HG03439 (cell line): ENCODE results near the gene DGKD.
A peak's percentile ranks its signal among the peaks of the same experiment; 100 is the strongest.
"Not testable (repeated sequence)": the region's sequence is repeated elsewhere in the genome, so short reads cannot be mapped to it uniquely, and the experiment has no call there.

Source experiments
- ATAC-seq: cut with Tn5 transposase; IDR thresholded peaks from one replicate; pipeline ENCODE4 v1.9.1; 2021; ENCODE audit warnings: mild to moderate bottlenecking, moderate library complexity; ENCODE audit not compliant: unreplicated experiment

Gene DGKD

DNA sequence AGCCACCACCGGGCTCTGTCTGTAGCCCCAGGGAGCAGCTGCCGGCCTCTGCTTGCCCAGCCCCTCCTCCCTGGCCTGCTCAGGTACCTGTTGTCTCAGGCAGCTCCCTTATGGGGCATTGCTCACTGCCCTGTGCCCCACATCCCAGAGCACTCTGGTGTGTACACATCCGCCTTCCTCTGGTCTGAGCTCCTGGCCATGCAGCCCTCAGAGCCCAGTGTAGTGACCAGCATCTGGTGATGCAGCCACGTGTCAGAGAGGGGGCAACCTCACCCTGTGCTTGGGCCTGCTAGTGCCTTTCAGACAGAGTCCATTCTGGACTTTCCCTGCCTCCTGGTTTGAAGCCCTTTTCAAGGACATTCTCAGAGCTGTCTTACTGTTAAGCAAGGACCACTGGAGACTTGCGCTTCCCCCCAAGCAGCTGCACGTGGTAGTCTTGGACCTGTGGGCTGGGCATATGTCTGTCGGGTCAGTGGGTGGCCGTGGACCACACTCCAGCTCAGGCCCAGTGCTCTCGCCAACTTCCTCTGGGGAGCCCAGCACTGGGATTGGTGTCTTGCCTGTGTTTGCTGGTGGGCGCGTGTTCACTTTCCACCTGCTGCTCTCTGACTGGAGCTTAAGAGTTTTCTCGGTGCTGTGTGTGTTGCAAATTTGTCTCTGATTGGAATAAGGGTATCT lies 30.7 kb downstream of the DGKD start:
- ATAC-seq = no peak

DNA sequence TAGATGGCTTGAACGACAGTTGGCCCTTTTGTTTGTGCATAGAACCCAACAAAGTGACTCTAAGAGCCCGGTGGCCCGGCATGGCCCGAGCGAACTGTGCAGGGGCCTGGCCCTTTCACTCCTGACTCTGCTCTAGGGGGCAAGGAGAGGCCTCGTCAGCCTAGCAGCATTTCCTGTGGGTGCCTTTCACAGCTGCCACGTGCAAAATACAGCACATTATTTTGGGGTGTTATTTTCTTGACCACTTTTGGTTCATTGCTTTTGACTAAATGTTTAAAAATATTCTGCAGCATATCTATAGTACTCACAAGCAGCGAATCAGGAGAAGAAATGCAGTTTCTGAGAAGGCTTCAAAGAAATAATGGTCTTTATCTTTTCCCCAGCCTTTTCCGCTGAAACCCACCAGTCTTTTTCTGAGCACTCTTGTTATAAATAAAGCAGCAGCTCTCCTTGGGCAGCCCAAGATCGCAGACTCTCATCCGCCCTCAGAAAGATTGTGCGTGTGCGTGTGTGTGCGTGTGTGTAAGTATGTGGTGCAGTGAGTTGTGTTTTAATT lies 31.3 kb downstream of the DGKD start:
- peak; percentile 52 for ATAC-seq

DNA sequence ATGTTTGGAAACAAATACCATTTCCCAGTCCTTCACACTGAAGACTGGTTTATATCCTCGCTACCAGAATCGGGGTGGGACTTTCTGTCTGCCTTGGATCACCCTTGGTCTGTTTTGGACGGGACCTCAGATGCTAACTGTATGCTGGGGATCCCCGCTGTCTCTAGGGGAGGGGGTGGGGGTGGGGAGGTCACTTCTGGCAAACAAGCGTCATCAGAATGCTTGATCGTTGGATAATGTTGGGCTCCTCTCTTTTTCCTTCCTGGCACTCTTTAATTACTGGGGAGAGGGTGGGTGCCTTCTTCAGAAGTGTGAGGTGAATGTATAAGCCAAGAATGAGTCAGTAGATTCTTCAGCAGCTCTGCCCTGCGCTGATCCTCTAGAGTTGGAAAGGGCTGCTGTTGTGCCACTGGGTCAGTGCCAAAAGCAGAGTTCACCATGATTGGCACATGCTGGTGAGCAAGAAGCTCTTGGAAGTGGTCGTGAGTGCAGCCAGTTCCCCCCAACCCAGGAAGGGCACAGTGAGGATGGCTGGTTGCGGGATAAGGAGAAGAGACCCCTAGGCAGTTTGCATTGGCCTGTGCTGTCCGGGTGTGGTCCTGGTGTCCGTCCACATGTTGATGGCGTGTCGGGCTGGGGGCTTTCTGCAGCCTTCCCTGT lies 32.2 kb downstream of the DGKD start:
- no peak for ATAC-seq

DNA sequence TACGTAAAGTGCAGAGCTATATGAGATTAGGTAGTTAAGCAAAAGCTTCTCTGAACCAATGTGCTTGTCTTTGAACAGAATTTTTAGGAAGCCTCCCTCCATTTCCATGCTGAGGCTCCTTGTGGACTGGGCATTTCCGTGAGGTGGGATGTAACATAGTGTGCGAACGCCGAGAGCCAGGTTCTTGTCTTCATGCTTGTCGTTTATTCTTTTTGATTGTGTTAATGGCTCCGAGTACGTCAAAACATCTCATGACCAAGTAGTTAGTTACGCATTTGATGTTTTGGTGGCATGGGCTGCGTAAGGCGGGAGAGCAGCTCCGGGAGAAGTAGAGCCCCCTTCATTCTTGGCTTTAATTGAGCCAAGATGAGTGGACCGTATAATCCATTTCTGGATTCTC lies 32.9 kb downstream of the DGKD start:
- no peak for ATAC-seq

DNA sequence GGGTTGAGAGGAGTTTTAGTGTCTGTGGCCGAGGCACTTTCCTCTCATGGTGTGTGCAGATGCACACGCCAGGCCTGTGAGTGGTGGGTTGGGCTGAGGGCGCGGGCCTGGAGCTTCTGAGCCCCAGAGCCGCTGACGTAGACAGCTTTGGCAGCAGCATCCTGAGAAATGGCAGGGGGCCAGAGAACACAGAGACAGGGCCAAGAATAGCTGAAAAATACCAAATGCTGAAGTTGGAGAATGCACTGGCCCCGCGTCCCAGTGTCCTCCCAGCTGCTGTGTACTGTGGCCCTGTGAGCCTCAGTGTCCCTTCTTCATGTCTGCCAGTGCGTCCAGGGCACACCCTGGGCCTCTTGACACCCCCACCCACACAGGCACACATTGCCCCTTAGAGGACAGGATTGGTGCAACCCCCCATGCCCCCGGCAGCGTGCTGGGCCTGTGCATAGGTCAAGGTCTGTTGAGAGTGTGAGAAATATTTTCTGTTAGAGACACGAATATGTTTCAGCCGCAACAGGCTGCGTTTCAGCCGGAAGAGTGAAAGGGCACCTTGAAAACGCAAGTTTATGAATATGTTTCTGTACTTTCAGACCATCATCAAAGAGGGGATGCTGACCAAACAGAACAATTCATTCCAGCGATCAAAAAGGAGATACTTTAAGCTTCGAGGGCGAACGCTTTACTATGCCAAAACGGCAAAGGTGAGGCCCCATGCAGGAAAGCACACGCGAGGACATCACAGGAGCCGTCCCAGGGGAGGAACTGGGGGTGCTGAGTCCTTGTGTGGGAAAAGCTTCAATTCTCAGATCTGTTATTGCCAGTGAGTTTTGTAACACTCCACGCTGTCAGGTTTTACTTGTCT lies 33.6 kb downstream of the DGKD start:
- ATAC-seq = no peak

DNA sequence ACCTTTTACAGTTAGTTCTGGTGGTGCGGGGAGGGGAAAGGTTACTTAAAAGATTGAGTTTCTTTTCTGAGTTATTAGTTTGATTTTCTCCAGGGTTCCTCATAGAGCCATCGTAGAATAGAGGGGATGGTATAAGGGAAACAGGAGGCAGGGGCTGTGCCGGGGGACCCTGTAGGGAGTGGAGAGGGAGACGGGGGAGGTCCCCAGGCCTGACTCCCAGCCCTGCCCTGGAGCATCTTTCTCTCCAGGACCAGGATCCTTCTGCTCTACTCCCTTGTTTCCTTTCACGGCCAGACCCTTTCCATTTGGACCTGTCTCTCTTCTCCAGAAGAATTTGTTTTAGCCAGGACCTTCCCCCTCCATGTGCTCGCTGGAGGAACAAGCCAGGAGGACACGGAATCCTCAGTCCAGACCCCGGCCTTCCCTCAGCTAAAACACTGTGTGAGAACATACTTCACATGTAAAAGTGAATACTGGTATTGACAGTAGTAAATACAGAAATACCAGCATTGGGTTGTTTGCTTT lies 35.4 kb downstream of the DGKD start:
- ATAC-seq = no peak

DNA sequence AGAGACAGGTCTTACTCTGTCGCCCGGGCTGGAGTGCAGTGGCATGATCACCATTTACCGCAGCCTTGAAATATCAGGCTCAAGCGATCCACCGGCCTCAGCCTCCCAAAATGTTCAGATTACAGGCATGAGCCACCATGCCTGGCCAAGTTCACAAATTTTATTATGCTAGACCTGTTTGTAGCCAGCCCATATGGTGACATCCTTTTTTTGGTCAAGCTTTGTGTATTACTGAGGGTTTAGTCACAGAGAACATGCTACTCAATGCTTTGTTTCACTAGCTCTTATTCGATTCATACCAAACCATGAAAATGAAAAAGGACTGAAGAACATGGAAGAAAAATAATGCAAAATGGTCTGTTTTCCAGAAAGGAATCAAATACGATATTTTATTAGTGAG lies 41.4 kb downstream of the DGKD start:
- ATAC-seq = no peak

DNA sequence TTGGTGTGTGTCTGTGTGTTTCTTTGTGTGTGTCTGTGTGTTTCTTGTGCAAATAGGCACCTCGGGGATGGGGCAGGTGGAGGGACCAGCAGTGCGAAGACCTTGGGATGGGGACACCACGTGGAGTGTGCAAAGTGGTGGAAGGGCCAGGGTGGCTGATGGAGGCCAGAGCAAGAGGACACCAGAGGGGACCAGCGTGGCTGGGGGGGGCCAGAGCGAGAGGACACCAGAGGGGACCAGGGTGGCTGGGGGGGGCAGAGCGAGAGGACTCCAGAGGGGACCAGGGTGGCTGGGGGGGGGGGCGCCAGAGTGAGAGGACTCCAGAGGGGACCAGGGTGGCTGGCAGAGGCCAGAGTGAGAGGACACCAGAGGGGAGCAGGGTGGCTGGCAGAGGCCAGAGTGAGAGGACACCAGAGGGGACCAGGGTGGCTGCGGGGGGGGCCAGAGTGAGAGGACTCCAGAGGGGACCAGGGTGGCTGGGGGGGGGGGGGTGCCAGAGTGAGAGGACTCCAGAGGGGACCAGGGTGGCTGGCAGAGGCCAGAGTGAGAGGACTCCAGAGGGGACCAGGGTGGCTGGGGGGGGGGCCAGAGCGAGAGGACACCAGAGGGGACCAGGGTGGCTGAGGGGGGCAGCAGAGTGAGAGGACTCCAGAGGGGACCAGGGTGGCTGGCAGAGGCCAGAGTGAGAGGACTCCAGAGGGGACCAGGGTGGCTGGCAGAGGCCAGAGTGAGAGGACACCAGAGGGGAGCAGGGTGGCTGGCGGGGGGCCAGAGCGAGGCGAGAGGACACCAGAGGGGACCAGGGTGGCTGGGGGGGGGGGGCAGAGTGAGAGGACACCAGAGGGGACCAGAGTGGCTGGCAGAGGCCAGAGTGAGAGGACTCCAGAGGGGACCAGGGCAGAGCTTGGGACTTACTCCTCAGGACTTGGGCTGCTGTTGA lies 42.7 kb downstream of the DGKD start:
- ATAC-seq = not testable (repeated sequence)

DNA sequence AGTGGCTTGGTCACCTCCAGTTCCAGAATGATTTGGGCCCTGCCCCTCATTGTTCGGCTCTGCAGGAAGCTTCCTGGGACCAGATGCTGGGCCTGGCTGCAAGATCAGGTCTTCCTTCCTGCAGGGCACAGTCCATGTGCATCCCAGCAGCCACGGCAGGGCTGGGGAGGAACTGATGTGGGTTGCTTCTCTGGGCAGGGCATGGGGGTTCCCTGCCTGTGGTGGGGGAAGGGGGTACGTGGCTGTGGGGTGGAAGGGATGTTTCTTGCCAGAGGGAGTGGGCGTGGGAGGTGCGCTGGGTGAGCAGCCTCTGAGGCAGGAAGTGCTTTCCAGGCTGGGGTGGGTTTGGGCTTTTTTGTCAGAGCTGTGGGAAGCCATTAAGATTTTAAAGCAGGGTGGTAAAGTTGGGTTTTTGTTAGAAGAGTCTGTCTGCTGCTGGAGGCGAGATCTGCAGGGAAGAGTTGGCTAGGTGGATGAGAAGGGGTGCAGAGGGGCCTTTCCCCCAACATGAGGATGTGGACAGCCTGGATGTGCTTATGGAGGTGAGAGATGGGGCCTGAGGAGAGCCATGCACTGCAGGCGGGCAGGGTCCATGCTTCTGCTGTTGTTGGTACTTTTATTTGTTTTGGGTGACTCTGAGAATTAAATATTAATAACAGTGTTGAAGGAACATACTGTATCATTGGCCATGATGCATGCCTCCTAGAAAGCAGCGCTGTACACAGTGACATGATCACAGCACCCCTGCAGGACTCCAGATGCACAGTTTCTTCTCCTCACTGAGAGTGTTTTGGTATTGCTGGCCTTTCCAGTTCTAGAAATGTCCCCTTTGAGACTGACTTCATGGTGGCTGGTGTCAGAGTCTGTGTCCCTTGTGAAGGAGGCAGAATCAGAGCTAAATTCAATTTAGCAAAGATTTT lies 45.3 kb downstream of the DGKD start:
- ATAC-seq = no peak

DNA sequence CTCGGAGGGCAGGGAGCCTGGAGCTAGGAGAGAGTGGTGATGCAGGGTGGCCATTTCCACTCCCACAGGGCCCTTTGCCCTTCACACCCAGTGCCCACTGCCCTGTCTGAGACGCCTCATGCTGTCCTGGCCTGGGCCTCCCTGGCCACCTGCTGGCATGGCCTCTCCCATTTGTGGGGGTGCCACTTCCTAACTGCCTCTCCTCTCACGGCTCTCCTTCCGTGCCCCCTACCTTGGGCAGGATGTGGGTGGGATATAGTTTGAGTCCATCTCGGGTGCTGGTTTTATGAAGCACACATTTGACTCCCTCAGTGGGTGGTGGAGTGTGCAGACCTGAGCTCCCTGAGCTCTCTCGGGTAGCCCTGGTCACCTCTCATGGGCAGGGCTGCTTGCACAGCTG lies 46.0 kb downstream of the DGKD start:
- ATAC-seq = no peak

DNA sequence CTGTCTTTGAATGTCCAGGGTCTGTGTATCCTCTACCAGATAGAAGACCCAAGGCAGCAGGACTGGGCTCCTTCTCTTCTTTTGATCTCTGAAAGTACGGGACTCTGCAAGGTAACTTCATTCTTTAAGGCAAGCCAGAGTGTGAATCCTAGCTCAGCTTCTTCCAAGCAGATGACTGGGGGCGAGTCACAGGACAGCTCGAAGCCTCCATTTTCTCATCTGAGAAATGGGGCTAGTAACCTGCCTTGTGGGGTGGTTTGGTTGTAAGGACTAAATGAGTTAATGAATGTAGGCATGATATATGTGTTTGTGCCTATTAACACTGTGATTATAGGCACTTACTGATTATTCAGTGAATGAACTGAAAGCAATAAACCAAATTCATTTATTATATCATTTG lies 46.7 kb downstream of the DGKD start:
- ATAC-seq = no peak

DNA sequence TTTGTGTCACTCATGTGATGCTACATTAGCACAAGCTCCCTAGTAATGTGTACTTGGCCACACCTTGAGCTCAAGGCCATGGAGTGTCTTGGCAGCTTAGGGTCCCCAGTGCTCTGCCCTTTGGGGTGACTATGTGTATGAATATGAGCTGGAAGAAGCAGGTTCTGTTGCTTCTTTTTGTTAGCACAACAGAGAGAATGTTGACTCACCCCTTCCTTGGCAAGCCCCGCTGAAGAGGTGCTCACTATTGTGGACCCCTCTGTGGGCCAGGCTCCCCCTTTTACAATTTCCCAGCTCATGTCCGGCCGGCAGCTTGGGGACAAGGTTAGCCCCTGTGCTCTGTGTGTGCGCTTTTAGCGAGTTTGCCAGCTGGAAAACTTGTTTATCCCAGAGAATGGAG lies 48.1 kb downstream of the DGKD start:
- ATAC-seq = no peak

DNA sequence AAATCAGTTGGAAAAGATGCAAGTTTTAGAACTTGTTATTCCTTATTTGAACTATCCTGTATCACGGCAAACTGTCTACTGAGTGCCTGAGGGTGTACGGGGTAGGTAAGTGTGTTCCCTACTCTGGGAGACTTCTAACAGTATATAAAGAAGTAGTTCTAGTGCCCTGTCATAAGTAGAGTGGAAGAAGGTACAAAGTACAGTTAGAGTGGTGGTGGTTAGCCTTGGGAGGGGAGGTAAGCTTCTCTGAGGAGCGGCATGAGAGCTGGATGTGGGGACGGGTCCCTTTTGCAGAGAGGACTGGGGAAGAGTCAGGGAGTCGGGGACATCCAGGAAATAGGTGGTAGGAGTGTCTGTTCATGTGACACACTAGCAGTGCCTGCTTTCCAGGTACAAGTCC lies 48.5 kb downstream of the DGKD start:
- ATAC-seq = no peak

DNA sequence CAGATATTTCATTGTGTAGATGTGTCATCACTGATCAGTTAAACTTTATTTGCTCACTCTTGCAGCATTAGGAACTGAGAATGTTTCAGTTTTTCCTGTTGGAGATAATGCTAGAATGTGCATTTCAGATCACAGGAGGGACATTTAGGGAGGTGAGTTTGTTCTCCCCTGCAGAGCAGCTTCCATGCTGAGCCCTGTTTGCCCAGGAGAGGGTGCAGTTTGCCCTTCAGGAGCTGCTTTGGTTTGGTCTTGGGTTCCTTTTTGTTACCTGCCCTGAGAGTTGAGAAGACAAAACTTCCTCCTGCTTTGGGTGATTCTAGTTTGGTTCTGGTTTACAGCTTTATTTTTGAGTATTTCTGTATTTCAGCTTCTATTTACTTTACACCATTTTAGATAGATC lies 49.9 kb downstream of the DGKD start:
- no peak for ATAC-seq

DNA sequence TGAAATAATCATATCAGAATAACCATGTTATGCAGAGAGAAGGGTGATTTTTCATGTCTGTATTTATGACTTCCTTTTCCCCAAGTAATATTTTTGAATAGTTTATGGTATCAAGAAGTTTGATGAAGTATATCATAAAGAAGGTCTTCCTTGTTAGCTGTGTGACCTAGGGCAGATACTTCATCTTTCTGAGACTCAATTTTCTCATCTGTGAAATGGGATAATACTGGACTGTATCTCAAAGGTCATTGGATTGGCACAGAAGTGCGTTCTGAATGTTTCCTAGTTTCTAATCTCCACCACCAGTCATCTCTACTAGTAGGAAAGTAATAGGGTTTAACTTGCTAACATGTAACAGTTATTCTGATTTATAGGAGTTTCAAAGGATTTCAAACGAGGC lies 52.6 kb downstream of the DGKD start:
- ATAC-seq = no peak

DNA sequence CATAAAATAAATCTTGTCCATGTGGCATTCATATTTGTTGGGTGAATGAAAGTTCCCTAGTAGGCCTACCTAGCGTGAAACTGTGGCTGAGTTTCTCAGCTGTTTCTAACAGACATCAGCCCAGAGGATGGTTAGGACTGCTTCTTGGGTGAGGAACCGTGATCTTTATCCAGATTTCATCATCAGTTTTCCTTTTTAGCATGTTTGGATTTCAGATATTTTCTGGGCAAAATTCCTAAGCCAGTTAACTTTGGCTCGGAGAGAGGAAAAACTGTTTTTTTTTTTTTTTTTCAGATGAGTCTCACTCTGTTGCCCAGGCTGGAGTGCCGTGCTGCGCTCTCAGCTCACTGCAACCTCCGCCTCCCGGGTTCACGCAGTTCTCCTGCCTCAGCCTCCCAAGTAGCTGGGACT lies 53.5 kb downstream of the DGKD start:
- no peak for ATAC-seq

DNA sequence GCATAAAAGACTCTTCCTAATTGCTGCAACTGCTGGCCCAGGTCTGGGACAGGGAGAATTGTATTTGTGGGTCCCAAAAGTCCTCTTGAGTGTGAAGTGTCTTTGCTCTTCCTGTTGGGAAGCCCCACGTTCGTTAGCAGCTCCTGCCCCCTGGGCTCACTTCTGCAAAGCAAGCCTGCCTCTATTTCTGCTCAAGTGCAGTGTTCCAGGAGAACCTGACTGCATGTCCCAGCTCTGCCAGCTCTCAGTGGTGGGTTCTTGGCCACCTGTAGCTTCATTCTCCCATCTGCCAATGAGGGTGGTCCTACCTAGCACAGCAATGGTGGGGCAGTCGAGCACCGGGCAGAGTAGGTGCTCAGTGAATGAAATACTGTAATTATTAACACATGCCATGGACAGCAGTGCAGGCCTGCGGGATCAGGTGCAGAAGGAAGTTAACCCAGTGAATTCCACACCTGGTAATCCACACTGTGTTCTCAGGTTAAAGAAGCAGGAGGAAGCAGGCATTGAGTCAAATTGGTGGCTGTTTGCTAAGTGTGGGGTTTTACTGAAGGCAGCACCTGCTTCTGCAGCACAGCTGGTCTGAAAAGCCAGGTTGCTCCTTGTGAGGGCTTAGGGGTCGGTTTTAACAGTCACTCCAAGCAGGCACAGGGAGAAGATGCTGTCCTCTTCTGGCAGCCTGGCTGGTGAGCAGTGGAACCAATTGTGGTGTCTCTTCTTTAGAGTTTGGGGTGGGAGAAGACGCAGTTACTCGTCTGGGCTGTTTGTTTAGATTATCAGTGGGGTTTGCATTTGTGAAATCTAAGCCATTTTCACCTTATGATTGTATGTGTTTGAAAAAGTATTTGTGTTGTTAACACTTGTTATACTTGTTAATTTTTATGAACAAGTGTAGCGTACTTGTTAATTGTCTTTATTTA lies 54.3 kb downstream of the DGKD start:
- ATAC-seq = no peak

DNA sequence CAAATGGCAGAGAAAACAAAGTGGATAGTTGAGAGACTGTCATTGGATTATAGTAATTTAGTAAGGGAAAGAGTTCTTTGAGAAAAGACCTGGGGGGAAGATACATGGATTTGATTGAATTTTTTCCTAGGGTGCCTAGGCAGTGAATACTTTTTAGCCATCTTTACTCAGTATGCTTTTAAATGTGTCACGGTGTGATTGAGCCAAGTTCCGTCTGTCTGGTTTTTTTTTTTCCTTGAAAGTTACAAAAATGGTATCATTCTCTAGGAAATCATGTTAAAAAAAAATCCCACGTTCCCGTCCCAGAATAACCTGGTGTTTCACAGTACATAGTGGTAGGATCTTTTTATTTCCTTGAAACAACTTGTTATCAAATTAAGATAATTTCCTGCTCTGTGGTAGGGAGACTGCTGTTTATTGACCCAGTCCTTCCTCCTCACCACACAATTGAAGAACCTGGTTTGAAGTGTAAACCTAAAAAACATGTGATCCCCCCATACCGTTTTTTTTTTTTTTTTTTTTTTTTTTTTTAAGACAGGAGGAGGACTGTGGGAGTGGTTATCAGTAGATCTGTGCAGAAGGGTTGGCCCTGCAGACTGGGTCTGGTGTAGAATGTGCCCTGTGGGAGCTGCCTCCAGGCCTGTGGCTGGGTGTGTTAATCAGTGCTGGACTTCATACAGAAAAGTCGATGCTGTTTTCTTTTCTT lies 55.1 kb downstream of the DGKD start:
- no peak for ATAC-seq
